SK-N-SH (cell line): ENCODE data around the gene RUNDC3A.

Source experiments
- RAD21 ChIP-seq: IDR thresholded peaks from 2 replicates; pipeline ENCODE4 v1.6.1; 2012; ENCODE audit warnings: mild to moderate bottlenecking, low read length
- SMC3 ChIP-seq: IDR thresholded peaks from 2 replicates; pipeline ENCODE4 v1.6.1; 2012; ENCODE audit warnings: low read depth, low read length, improper control_type of control experiment
- TAF1 ChIP-seq: IDR thresholded peaks from 2 replicates; pipeline ENCODE4 v1.6.1; 2012; ENCODE audit warnings: low read depth, mild to moderate bottlenecking, low read length, moderate library complexity, borderline replicate concordance
- TCF12 ChIP-seq: IDR thresholded peaks from 2 replicates; pipeline ENCODE4 v1.4.0; 2012
- TF ChIP-seq, protein P1 (sequence below): fragments of 200-600 bp; sonication (generic); IDR thresholded peaks from 2 replicates; pipeline ENCODE4 v1.6.1; 2017; ENCODE audit warnings: antibody characterized with exemption, mild to moderate bottlenecking, moderate library complexity

DNA sequence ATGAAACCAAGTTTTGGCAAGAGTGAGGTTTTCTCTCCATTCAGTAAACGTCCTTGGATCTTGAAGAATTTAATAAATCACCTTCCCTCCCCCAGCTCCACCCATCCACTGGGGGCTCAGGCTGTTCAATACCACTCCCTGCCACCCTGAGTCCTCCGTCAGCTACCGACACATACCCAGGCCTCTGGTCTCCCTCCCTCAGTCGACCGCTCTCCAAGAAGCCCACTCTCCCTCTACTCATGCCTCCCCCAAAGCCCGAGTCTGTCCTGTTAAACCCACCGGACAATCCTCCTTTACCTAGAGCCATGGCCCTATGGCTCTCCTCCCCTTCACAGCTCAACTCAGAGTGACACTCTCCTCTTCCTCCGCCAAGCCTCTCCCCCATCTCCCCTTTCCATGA is 20.8 kb upstream of the RUNDC3A start:
- TF ChIP-seq, protein P1, sequence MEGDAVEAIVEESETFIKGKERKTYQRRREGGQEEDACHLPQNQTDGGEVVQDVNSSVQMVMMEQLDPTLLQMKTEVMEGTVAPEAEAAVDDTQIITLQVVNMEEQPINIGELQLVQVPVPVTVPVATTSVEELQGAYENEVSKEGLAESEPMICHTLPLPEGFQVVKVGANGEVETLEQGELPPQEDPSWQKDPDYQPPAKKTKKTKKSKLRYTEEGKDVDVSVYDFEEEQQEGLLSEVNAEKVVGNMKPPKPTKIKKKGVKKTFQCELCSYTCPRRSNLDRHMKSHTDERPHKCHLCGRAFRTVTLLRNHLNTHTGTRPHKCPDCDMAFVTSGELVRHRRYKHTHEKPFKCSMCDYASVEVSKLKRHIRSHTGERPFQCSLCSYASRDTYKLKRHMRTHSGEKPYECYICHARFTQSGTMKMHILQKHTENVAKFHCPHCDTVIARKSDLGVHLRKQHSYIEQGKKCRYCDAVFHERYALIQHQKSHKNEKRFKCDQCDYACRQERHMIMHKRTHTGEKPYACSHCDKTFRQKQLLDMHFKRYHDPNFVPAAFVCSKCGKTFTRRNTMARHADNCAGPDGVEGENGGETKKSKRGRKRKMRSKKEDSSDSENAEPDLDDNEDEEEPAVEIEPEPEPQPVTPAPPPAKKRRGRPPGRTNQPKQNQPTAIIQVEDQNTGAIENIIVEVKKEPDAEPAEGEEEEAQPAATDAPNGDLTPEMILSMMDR: no peak
- no peak for TF ChIP-seq TAF1
- no peak for TF ChIP-seq RAD21
- no peak for TF ChIP-seq SMC3
- no peak for TF ChIP-seq TCF12
